ENCODE measurements around the gene RNF144B. TPM values are rescaled to one million over a fixed set of nuclear protein-coding genes. Genes with fewer than 3 reads are reported as not detected.

Gene RNF144B
- total and polyA plus RNA-seq, 2 of the 13 experiments (the other 11 are each of a cell fraction or from before 2014, with no cell fraction given) = 1.8 to 4.3 TPM

GRCh38 chr6:18388942-18389341 is 1.8 kb downstream of the RNF144B start (continued):
- no peak for TF ChIP-seq HMGXB3 (CRISPR knock-in tag; IDR thresholded peaks at IDR 0.05; ENCODE audit: borderline replicate concordance)
- TF ChIP-seq PPARG (CRISPR knock-in tag; conservative IDR thresholded peaks at IDR 0.05) = 0 out of 2 replicates have a peak, but pooled peaks have one; percentile 19
- peak; percentile 38; the same call in 1 of the 2 replicates for TF ChIP-seq PHF21A (CRISPR knock-in tag; IDR thresholded peaks at IDR 0.05)
- TF ChIP-seq CEBPZ (IDR thresholded peaks at IDR 0.05; ENCODE audit: low read length) = no peak
- TF ChIP-seq KAT8 (CRISPR knock-in tag; IDR thresholded peaks at IDR 0.05) = peak; percentile 34; the same call in 1 of the 2 replicates
- TF ChIP-seq ZNF367 (CRISPR knock-in tag; IDR thresholded peaks at IDR 0.05; ENCODE audit: borderline replicate concordance) = no peak
- TF ChIP-seq HNRNPUL1 (IDR thresholded peaks at IDR 0.05; ENCODE audit: low read depth, low read length) = no peak
- peak; percentile 14; the same call in 1 of the 2 replicates for TF ChIP-seq ZNF629 (CRISPR knock-in tag; conservative IDR thresholded peaks at IDR 0.05)
- TF ChIP-seq ZNF644 (CRISPR knock-in tag; IDR thresholded peaks at IDR 0.05; ENCODE audit: low read depth) = peak; percentile 28; the same call in 1 of the 2 replicates
- no peak for TF ChIP-seq MXD3 (CRISPR knock-in tag; IDR thresholded peaks at IDR 0.05)
- no peak for TF ChIP-seq ZKSCAN8 (CRISPR knock-in tag; IDR thresholded peaks at IDR 0.05; ENCODE audit: borderline replicate concordance)
- TF ChIP-seq SOX5 (CRISPR knock-in tag; IDR thresholded peaks at IDR 0.05; ENCODE audit: borderline replicate concordance) = peak; percentile 20; the same call in 1 of the 2 replicates
- no peak for TF ChIP-seq ZBTB33 (CRISPR knock-in tag; IDR thresholded peaks at IDR 0.05)
- TF ChIP-seq HMG20A (CRISPR knock-in tag; IDR thresholded peaks at IDR 0.05; ENCODE audit: borderline replicate concordance) = 0 out of 2 replicates have a peak, but pooled peaks have one; percentile 19
- no peak for TF ChIP-seq FOXP1 (IDR thresholded peaks at IDR 0.05)
- peak; percentile 36 for TF ChIP-seq FOXP1 (CRISPR knock-in tag; IDR thresholded peaks at IDR 0.05)
- peak; percentile 76 for TF ChIP-seq FOSL2 (CRISPR knock-in tag; IDR thresholded peaks at IDR 0.05)
- no peak for TF ChIP-seq ZSCAN5A (CRISPR knock-in tag; IDR thresholded peaks at IDR 0.05; ENCODE audit: borderline replicate concordance)
- TF ChIP-seq ZFP36 (IDR thresholded peaks at IDR 0.05; ENCODE audit: borderline replicate concordance, low read depth, low read length, partially characterized antibody) = no peak
- no peak for TF ChIP-seq PHB2 (IDR thresholded peaks at IDR 0.05; ENCODE audit: partially characterized antibody)
- no peak for TF ChIP-seq SUZ12 (IDR thresholded peaks at IDR 0.05; ENCODE audit: low read depth, low read length)
